ENCODE data around the gene ST6GALNAC2. TPM values are rescaled to one million over a fixed set of nuclear protein-coding genes. Genes with fewer than 3 reads are reported as not detected.
"Not testable (repeated sequence)": the region's sequence is repeated elsewhere in the genome, so short reads cannot be mapped to it uniquely, and the experiment has no call there.

The ST6GALNAC2 gene
- total RNA-seq, 1 donor from 2014 or later: not detected

DNA sequence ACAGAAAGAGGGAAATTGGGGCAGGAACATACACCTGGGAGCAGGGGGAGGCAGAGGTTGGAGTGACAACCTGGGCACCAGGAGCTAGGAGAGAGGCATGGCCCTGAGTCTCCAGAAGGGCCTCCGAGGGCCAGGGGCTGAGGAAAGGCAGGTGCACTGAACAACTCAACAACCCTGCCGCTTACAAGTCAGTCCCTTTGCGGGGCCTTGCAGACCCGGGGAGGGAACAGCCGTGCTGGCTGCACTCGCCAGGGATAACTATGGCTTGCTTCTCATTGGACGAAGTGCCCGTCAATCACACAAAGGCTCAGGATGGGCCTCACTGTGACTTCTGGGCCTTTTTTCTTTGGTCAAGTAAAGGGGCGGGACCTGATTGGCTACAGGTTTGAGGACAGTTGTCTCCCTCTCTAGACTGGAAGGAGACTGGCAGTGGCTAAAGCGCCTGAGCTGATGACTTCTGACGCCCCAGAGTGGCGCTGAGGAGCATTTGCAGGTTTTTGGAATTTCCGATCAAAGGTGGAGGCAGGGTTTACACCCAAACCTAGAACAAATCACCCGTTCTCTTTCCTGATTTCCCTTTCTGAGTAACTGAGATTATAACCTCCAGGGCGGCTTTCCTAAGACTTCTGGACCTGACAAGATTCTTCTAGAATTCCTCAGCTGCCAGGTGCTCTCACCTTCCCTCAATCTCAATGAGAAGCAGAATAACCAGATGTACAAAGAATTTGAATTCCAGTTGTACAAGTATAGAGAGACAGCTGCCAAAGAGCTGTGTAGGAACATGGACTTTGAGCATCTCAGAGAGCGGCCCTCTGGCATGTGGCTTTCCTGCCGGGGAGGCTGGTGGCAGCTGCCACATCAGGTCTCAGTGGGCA lies 27.6 kb upstream of the ST6GALNAC2 start:
- H3K27me3 Mint-ChIP-seq: peaks cover 13% of the 10 kb centered on the region
- no peaks in the 10 kb centered on the region for H3K36me3 Mint-ChIP-seq (ENCODE audit: low read depth)
- H3K9me3 Mint-ChIP-seq: no peaks in the 10 kb centered on the region
- H3K4me1 Mint-ChIP-seq: peaks cover 7% of the 10 kb centered on the region
- intact Hi-C loops (cut with micrococcal nuclease): no loop called here
- no peak overlapping the region for H3K27ac Mint-ChIP-seq
- H3K4me3 Mint-ChIP-seq: no peak overlapping the region
- DNase-seq: no peak

DNA sequence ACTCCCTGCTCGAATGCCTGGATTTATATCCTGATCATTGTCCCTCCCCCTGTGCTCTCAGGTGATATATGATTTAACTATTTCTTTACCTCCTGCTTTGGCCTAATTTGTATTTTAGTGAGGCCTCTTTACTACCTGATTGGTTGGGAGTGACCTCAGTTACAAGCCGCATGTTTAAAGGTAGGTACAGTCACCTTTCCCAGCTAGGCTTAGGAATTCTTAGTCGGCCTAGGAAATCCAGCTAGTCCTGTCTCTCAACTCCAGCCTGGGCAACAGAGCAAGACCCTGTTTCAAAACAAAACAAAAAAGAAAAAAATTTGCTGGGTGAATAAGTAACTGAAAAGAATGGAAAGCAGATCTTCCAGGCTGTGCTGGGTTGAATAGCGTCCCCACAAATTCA lies 26.8 kb upstream of the ST6GALNAC2 start:
- Mint-ChIP-seq H3K4me1 (peaks cover 7% of the 10 kb centered on the region), H3K4me3 (no peak overlapping the region), H3K9me3 (no peaks in the 10 kb centered on the region), H3K27me3 (peaks cover 9% of the 10 kb centered on the region), H3K27ac (no peak overlapping the region), H3K36me3 (ENCODE audit: low read depth) (no peaks in the 10 kb centered on the region)
- intact Hi-C loops (cut with micrococcal nuclease): no loop called here
- no peak for DNase-seq

DNA sequence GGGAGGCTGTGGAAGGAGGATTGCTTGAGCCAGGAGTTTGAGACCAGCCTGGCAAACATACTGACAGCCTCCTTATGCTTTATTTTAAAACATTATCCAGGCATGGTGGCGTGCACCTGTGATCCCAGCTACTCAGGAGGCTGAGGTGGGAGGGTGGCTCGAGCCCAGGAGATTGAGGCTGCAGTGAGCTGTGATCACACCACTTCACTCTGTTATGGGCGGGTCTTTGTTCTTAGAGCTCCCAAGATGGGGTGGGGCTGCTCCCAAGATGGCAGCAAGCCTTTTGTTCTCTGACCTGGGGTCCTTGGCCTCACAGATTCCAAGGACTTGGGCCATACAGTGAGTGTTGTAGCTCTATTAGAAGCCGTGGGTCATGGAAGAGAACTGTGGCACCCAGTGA lies 26.1 kb upstream of the ST6GALNAC2 start:
- no peak overlapping the region for H3K4me3 Mint-ChIP-seq
- DNase-seq: no peak
- intact Hi-C loops (cut with micrococcal nuclease): no loop called here
- no peak overlapping the region for H3K27ac Mint-ChIP-seq
- H3K27me3 Mint-ChIP-seq: peaks cover 6% of the 10 kb centered on the region
- H3K36me3 Mint-ChIP-seq (ENCODE audit: low read depth): no peaks in the 10 kb centered on the region
- no peaks in the 10 kb centered on the region for H3K9me3 Mint-ChIP-seq
- H3K4me1 Mint-ChIP-seq: peaks cover 7% of the 10 kb centered on the region

DNA sequence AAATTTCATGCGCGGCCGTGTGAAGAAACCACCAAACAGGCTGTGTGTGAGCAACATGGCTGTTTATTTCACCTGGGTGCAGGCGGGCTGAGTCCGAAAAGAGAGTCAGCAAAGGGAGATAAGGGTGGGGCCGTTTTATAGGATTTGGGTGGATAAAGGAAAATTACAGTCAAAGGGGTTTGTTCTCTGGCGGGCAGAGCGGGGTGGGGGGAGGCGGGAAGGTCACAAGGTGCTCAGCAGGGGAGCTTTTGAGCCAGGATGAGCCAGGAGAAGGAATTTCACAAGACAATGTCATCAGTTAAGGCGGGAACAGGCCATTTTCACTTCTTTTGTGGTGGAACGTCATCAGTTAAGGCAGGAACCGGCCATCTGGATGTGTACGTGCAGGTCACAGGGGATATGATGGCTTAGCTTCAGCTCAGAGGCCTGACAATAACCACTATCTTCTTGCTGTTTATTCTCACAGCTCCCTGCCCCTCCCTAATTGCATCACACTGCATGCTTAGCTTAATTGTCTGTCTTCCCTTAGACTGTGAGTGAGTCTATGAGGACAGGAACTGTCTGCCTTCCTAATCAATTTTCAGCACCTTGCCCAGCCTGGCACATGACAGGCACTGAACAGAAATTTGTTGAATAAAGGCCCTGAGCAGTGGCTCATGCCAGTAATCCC lies 25.6 kb upstream of the ST6GALNAC2 start:
- H3K9me3 Mint-ChIP-seq; DNase-seq; intact Hi-C loops (cut with micrococcal nuclease); H3K4me1 Mint-ChIP-seq; H3K36me3 Mint-ChIP-seq (ENCODE audit: low read depth); H3K27me3 Mint-ChIP-seq; H3K27ac Mint-ChIP-seq; H3K4me3 Mint-ChIP-seq: not testable (repeated sequence)

DNA sequence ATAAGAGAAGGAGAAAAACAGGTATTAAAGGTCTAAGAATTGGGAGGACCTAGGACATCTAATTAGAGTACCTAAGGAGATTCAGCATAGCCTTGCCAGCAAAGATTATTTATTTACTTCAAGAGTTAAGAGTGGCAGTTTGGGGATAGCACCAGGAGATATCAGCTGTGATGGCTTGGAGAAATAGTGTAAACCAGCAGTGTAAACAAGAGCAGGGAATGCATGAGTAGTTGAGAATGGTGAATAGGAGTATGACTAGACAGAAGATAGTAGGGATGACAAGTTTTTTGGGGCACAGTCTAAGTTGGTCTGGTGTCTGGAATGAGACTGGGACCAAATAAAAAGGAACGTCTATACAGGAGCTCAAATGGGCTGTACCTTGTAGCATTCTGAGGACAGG lies 21.0 kb upstream of the ST6GALNAC2 start:
- H3K36me3 Mint-ChIP-seq (ENCODE audit: low read depth); intact Hi-C loops (cut with micrococcal nuclease); H3K27ac Mint-ChIP-seq; H3K4me3 Mint-ChIP-seq; H3K4me1 Mint-ChIP-seq; DNase-seq: not testable (repeated sequence)
- H3K9me3 Mint-ChIP-seq: peaks cover 13% of the 10 kb centered on the region
- H3K27me3 Mint-ChIP-seq: peaks cover 13% of the 10 kb centered on the region

DNA sequence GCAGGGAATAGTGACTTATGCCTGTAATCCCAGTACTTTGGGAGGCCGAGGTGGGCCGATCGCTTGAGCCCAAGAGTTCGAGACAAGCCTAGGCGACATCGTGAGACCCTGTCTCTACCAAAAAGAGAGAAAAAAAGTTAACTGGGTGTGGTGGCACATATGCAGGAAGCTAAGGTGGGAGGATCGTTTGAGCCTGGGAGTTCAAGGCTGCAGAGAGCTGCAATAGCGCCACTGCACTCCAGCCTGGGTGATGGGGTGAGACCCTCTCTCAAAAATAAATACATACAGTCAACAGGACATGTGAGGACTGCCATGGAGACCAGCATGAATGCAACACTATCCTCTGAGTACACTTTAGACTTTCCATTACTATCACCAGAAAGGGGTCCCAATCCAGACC lies 15.4 kb upstream of the ST6GALNAC2 start:
- peaks cover 14% of the 10 kb centered on the region for H3K9me3 Mint-ChIP-seq
- intact Hi-C loops (cut with micrococcal nuclease): no loop called here
- no peak for DNase-seq
- H3K36me3 Mint-ChIP-seq (ENCODE audit: low read depth): peaks cover 4% of the 10 kb centered on the region
- no peak overlapping the region for H3K27ac Mint-ChIP-seq
- H3K4me1 Mint-ChIP-seq: peaks cover 18% of the 10 kb centered on the region
- H3K27me3 Mint-ChIP-seq: peaks cover 12% of the 10 kb centered on the region
- H3K4me3 Mint-ChIP-seq: no peak overlapping the region

DNA sequence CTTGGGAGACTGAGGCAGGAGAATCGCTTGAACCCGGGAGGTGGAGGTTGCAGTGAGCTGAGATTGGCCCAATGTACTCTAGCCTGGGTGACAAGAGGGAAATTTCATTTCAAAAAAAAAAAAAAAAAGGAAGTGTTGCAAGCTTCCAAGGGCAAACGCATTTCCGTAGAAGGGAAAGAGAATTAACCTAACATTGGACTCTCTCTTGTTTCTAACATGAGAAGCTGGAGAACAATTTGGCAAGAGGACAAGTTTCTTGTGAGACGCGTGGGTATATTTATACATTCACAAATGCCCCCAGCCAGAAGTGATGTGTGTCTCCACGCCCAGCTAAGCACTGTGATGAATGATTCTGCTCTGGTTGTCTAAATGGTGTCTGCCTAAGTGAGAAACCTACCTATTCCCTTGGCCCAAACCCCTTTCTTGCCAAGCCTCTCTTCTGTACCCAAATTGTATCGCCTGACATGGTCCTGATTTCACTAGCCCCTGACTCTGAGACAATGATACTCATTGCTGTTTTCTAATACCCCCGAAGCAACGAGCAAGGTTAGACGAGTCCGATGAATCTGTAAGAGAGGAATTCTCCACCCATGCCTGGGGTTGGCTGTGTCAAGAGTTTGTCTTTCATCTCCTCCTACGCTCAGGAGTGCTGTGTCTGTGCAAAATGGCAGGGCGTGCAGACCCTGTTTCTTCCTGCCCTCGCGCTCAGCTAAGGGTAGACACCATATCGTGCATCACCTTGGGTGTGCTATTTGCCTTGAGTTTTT lies 14.2 kb upstream of the ST6GALNAC2 start:
- Mint-ChIP-seq H3K4me3 (no peak overlapping the region), H3K4me1 (peaks cover 18% of the 10 kb centered on the region), H3K36me3 (ENCODE audit: low read depth) (peaks cover 4% of the 10 kb centered on the region), H3K27me3 (peaks cover 13% of the 10 kb centered on the region), H3K27ac (no peak overlapping the region), H3K9me3 (peaks cover 14% of the 10 kb centered on the region)
- intact Hi-C loops (cut with micrococcal nuclease): no loop called here
- no peak for DNase-seq

DNA sequence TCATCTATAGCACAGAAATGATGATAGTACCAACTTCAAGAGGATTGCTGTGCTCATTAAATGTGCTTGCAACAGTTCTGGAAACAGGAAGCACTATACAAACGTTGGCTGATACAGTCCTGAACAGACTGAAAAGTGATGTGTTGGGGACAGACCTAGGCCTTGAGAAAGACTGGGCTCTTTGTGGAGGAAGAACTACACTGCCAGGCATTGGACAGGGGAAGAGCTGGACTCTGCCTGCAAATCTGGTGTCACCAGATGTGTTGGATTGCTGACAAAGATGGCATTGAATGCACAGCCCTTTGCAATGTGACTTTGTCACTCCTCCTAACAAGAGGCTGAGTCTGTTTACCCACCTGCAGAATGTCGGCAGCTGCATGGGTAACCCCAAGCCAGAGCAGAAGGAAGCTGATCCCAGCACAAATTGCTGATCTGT lies 12.4 kb upstream of the ST6GALNAC2 start:
- peaks cover 2% of the 10 kb centered on the region for H3K36me3 Mint-ChIP-seq (ENCODE audit: low read depth)
- peaks cover 12% of the 10 kb centered on the region for H3K9me3 Mint-ChIP-seq
- H3K4me3 Mint-ChIP-seq: no peak overlapping the region
- no peak for DNase-seq
- H3K27ac Mint-ChIP-seq: no peak overlapping the region
- peaks cover 18% of the 10 kb centered on the region for H3K4me1 Mint-ChIP-seq
- intact Hi-C loops (cut with micrococcal nuclease): no loop called here
- H3K27me3 Mint-ChIP-seq: peaks cover 19% of the 10 kb centered on the region

DNA sequence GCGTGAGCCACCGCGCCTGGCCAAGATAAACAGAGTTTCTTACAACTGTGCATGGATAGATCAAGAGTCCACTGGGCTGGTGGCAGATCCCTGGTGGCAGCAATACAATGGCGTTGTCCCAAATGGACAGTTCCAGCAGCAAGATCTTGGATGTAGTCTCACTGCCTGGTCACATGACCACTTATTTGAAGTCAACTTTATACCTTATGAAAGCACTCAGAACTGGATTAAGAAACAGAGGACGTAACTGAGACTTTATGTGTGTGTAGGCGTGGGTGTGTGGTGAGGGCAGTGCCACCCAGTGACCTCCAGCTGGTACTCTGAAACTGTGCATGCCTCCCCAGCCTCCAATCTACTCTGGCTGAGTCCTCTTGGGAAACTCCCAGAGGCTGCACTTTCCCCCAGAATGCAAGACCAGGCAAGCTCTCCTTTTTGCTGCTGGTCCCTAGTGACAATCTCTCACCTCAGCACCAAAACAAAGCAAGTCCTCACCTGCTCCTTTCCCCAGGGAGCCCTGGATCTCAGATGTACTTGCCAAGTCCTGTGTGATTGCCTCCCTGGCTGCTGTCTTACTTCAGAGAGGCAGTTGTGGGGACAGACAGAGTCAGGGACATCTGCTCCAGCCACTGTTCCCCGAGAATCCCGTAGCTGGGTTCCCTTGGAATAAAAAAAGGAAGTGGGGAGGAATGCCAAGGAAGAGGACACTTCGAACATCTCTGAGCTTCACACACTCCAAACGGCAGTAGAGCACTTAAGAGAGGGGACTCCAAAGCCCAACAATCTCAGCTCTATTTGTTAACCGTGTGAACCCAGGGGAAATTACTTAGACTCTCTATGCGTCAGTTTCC lies 11.7 kb upstream of the ST6GALNAC2 start:
- Mint-ChIP-seq H3K4me3 (no peak overlapping the region), H3K36me3 (ENCODE audit: low read depth) (no peaks in the 10 kb centered on the region), H3K9me3 (peaks cover 7% of the 10 kb centered on the region), H3K4me1 (peaks cover 16% of the 10 kb centered on the region), H3K27me3 (peaks cover 17% of the 10 kb centered on the region), H3K27ac (no peak overlapping the region)
- DNase-seq: no peak
- intact Hi-C loops (cut with micrococcal nuclease): no loop called here

DNA sequence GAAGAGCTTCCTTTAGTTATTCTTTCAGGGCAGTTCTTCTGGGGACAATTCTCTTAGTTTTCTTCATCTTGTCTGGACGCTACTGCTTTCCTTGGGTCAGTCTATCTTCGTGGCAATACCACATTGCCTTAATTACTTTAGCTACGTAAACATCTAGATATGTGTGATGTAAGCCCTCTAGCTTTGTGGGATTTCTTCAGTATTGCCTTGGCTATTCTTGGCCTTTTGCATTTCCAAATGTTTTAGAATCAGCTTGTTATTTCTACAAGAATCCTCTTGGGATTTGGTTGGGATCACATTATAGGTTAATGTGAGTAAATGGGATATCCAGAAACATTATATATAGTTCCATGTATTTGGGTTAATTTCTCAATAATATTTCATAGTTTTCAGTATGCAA lies 9.0 kb upstream of the ST6GALNAC2 start:
- Mint-ChIP-seq H3K9me3 (no peaks in the 10 kb centered on the region), H3K4me3 (no peak overlapping the region), H3K4me1 (no peaks in the 10 kb centered on the region), H3K36me3 (ENCODE audit: low read depth) (no peaks in the 10 kb centered on the region), H3K27ac (no peak overlapping the region), H3K27me3 (peaks cover 25% of the 10 kb centered on the region)
- intact Hi-C loops (cut with micrococcal nuclease): no loop called here
- no peak for DNase-seq

DNA sequence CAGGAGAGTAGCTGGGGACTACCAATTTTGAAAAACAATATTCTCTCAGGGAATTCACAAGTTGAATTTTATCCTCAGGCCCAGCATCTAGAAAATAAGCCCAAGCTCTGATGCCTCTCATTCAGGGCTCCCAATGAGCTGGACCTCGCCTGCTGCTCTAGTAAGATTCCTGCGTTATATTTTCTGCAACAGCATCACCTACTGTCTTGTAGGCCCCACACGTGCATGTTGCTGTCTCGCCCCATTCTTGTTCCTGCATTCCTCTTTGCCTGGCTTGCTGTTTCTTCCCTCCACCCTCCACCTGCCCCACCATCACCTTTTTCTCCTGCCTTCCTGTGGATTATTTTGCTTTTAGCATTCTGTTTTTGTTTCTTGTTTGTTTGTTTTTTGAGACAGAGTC lies 8.3 kb upstream of the ST6GALNAC2 start:
- no peak for DNase-seq
- intact Hi-C loops (cut with micrococcal nuclease): no loop called here
- Mint-ChIP-seq H3K27me3 (peaks cover 30% of the 10 kb centered on the region), H3K36me3 (ENCODE audit: low read depth) (no peaks in the 10 kb centered on the region), H3K4me1 (no peaks in the 10 kb centered on the region), H3K4me3 (no peak overlapping the region), H3K27ac (no peak overlapping the region), H3K9me3 (no peaks in the 10 kb centered on the region)

DNA sequence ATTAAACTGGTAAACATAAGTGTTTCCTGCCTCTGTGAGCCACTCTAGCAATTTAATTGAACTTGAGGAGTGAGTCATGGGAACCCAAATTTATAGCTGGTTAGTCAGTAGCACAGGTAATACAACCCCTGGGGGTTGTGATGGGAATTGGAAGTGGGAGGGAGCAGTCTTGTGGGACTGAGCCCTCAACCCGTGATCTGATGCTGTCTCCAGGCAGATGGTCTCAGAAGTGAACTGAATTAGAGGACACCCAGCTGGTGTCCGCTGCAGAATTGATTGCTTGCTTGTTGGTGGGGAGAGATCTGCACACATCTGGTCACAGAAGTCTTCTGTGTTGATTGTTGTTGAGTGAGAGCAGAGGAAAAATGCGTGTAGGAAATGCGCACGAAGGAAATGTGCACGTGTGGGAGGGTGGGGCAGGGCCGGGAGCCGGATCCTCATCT lies 7.7 kb upstream of the ST6GALNAC2 start:
- Mint-ChIP-seq H3K27ac (no peak overlapping the region), H3K9me3 (no peaks in the 10 kb centered on the region), H3K4me3 (no peak overlapping the region), H3K4me1 (no peaks in the 10 kb centered on the region), H3K36me3 (ENCODE audit: low read depth) (no peaks in the 10 kb centered on the region), H3K27me3 (peaks cover 35% of the 10 kb centered on the region)
- intact Hi-C loops (cut with micrococcal nuclease): no loop called here
- no peak for DNase-seq

DNA sequence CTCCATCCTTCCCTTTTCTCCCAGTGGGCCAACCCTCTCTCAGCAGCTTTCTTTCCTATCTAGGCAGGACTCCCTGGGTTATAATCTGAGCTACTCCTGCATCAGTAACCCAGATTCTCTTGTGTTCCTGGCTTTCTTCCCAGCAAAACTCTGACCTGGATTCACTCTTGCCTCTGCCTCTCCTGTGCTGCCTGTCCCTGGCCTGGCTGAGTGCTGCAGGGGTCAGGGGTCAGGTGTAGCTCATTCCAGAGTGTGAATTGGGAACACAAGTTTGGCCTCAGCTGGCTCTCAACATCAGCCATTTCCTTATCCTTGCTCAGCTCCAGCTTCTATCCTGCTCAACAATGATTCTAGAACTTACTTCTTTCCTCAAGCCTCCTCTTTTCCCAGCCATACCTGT lies 2.5 kb upstream of the ST6GALNAC2 start:
- Mint-ChIP-seq H3K27ac (no peak overlapping the region), H3K36me3 (ENCODE audit: low read depth) (no peaks in the 10 kb centered on the region), H3K4me1 (peaks cover 1% of the 10 kb centered on the region), H3K4me3 (no peak overlapping the region), H3K27me3 (peaks cover 62% of the 10 kb centered on the region), H3K9me3 (no peaks in the 10 kb centered on the region)
- no peak for DNase-seq
- intact Hi-C loops (cut with micrococcal nuclease): loop anchor here (5.0 kb wide), 1 partner anchor 34 kb away; no protein-coding TSS in a partner anchor
